Astrocyte of the cerebellum (primary cell): Measurements from ENCODE around the gene ABCC12.

Experiments
- DNase-seq: peaks from one replicate; pipeline ENCODE4 v3.0.0-alpha.2; 2011; ENCODE audit warnings: low read depth
- H3K4me3 ChIP-seq: 2 replicates; pipeline ENCODE4 v1.5.1; 2011; ENCODE audit warnings: mild to moderate bottlenecking, low read depth, low read length, moderate library complexity
- CTCF ChIP-seq: IDR thresholded peaks from 2 replicates; pipeline ENCODE4 v1.5.1; 2012; ENCODE audit warnings: low read length, low read depth, moderate library complexity, mild to moderate bottlenecking; ENCODE audit errors: missing control alignments
- in situ Hi-C: cut with HindIII; loops from 2 replicates; pipeline ENCODE4 v1.10.0; 2017; ENCODE audit warnings: low sequenced_read_pairs

The ABCC12 gene

DNA sequence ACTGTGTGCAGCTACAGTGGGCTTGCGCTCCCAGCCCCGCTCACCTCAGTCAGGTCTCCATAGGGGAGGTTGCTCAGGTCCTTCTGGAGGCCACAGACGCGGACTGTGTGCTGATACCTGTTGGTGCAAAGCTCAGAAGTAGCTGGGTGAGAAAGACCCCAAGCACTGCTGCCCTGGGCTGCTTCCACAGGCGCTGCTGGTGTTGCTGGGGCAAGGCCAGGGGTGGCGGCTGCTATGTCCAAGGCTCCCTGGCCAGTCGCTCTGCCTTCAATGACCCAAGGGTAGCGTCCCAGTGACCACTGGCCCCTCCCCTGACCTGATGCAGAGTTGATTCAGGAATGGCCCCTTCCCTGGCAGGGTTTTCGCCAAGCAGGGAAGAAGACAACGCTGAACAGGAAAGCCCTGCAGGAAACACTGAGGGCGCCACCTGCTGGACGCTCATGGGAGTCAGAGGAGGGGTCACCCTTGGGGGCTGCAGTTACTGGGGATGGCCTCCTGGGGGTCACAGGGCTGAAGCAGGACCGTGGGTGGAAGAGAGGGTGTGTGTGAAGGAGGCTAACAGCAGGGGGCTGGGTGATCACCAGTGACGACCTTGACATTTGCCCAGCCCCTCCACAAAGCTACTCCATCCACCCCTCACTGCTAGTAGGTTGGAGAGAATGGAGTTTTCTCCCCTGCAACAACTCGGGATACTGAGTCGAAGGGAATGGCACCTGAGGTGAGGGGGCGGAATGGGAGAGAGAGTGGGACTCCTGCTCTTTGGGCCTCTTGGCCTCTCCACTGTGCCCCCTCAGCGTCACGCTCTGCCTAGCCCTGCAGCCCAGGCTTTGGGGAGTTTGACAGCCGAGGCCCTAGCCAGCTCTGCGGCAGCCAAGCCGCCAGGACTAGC, 38.3 kb downstream of the ABCC12 start:
- no peak for DNase-seq
- H3K4me3 ChIP-seq = no peak overlapping the region
- in situ Hi-C loops = no loop called here
- peak; percentile 83 for TF ChIP-seq CTCF

DNA sequence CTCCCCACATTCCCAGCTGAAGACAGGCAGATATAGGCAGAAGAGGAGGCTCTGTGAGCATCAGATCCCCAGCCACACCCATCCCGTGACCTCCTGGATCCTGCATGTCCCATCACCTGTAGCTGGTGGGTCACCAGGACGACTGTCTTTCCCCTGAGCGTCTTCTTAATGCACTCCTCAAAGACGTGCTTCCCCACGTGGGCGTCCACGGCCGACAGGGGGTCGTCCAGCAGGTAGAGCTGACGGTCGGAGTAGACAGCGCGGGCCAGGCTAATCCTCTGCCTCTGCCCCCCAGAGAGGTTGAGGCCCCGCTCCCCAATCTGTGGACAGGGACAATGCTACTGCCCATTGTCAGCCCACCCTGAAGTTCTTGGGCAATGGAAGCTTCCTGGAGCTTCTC, 40.5 kb downstream of the ABCC12 start:
- H3K4me3 ChIP-seq = no peak overlapping the region
- in situ Hi-C loops = no loop called here
- TF ChIP-seq CTCF = no peak
- DNase-seq = no peak

DNA sequence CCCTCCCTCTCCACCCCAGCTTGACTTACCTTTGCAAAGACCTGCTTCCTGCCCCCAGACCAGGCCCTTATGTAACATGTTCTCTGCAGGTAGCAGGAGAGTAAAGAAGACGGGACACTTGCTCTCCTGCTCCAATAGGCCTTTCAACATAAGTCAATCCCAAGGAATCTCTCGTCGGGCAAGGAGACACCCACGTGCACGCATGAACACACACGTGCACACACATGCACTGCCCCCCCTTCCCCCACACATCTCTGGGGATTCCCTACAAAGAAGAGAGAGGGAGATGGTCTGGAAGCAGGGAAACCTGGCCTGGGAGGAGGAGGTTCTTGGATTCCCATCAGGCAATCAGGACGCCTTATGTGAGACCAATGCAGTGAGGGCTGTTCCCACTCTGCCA, 41.4 kb downstream of the ABCC12 start:
- no peak for DNase-seq
- no peak overlapping the region for H3K4me3 ChIP-seq
- no peak for TF ChIP-seq CTCF
- in situ Hi-C loops = no loop called here

GRCh38 chr16:48113471-48113870, 42.3 kb downstream of the ABCC12 start:
- TF ChIP-seq CTCF = peak; percentile 22
- DNase-seq = no peak
- in situ Hi-C loops = no loop called here
- no peak overlapping the region for H3K4me3 ChIP-seq

- no peak for DNase-seq
- in situ Hi-C loops = no loop called here
- TF ChIP-seq CTCF = no peak
- no peak overlapping the region for H3K4me3 ChIP-seq
Observed at GRCh38 chr16:48113001-48113400, 42.8 kb downstream of the ABCC12 start.

- in situ Hi-C loops = no loop called here
- H3K4me3 ChIP-seq = no peak overlapping the region
- no peak for TF ChIP-seq CTCF
- DNase-seq = no peak
Observed at GRCh38 chr16:48112600-48112999, 43.2 kb downstream of the ABCC12 start.

- in situ Hi-C loops = no loop called here
- TF ChIP-seq CTCF = no peak
- no peak overlapping the region for H3K4me3 ChIP-seq
- DNase-seq = no peak
Observed at GRCh38 chr16:48110982-48111381, 44.8 kb downstream of the ABCC12 start.
